Medulla oblongata (tissue), 1 donor: Measurements from ENCODE around the gene DUSP8.
A peak's percentile ranks its signal among the peaks of the same experiment; 100 is the strongest.
"Not testable (repeated sequence)": the region's sequence is repeated elsewhere in the genome, so short reads cannot be mapped to it uniquely, and the experiment has no call there.

Experiments
- DNase-seq: peaks from one replicate; pipeline ENCODE4 v3.0.0-alpha.2; 2015; ENCODE audit errors: extremely low spot score

Gene DUSP8

DNA sequence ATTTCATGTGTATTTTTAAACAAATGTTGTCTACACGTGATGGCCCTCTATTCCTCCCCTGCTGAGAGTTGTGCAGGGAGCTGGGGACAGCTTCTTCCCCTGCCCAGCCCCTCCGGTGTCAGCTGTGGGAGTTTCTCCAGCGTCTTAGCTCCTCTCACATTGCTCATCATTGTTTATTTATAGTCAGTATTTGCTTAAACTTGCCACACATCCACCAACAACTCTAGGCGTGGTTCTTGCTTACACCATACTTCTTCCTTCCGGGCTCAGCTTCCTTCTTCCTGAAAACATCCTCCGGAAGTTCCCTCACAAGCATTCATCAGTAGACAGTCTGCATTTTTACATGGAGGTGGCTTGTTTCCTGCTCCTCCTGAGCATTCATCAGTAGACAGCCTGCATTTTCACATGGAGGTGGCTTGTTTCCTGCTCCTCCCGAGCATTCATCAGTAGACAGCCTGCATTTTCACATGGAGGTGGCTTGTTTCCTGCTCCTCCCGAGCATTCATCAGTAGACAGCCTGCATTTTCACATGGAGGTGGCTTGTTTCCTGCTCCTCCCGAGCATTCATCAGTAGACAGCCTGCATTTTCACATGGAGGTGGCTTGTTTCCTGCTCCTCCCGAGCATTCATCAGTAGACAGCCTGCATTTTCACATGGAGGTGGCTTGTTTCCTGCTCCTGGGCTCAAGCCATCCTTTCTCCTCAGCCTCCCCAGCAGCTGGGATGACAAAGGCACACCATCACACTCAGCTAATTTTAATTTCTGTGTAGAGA, 17.3 kb upstream of the DUSP8 start:
- DNase-seq: not testable (repeated sequence)

- no peak for DNase-seq
These were observed 14.6 kb upstream of the DUSP8 start for GRCh38 chr11:1586699-1587098.

DNA sequence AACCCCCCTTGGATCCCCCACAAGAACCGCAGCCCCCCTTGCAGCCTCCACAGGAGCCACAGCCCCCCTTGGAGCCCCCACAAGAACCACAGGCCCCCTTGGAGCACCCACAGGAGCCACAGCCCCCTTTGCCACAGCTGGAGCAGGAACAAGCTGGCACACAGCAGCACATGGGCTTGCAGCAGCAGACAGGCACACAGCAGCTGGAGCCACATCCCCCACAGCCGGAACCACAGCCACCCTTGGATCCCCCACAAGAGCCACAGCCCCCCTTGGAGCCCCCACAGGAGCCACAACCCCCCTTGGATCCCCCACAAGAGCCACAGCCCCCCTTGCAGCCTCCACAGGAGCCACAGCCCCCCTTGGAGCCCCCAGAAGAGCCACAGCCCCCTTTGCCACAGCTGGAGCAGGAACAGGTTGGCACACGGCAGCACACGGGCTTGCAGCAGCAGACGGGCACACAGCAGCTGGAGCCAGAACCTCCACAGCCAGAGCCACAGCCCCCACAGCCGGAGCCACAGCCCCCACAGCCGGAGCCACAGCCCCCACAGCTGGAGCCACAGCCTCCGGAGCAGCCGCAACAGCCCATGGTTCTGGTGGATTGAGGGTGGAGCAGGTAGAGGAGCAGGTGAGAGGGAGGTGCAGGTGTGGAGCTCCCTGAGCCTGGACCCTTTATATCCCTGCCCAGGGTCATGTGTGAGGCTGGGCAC, 12.7 kb upstream of the DUSP8 start, which contains the start of gene KRTAP5-1:
Gene KRTAP5-1, minus strand, starts transcription at position 623 of the 710 bp plus-strand sequence. Its CDS starts 34 bp downstream, at position 589.
- DNase-seq: not testable (repeated sequence)

GRCh38 chr11:1582909-1583308, 10.8 kb upstream of the DUSP8 start:
- DNase-seq: not testable (repeated sequence)

DNA sequence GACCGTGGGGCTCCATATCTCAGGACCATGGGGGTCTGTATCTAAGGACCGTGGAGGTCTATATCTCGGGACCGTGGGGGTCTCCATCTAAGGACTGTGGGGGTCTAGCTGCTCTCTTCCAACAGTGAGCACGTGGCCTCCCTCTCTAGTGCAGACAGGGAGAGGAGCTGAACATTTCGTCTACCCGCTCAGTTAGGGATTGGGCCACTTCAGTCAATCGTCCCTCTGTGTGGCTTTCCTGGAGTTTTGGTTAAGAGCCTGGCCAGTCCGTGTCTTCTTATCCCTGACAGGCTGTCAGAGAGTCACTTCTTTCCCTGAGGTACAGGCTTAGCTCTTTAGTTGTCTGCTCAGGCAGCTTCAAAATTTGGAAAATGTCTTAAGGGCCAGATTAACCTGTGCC, 9.9 kb upstream of the DUSP8 start:
- DNase-seq: no peak

- DNase-seq: no peak
These were observed 4.8 kb upstream of the DUSP8 start for GRCh38 chr11:1576825-1577224.

DNA sequence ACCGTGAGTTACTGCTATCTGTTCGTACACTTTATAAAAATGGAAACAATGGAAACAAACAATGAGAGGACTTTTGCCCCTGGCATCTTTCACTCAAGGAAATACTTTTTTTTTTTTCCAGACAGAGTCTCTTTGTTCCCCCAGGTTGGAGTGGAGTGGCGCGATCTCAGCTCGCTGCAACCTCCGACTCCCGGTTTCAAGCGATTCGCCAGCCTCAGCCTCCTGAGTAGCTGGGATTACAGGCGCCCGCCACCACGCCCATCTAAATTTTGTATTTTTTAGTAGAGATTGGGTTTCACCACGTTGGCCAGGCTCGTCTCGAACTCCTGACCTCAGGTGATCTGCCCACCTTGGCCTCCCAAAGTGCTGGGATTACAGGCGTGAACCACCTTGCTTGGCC, 3.7 kb upstream of the DUSP8 start:
- not testable (repeated sequence) for DNase-seq

DNA sequence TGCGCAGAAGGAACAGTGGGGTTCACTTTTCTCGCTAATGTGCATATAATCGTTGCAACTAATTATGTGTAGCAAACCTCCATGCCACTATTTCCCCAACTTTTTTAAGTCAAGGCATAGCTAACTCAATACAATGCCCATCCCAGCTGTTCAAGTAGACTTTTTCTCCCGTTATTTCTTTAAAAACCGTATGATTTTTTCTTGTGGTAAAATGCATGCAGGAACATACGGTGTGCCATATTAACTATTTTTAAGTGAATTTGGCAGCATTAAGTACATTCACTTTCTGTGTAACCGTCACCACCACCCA, 2.8 kb upstream of the DUSP8 start:
- no peak for DNase-seq

DNA sequence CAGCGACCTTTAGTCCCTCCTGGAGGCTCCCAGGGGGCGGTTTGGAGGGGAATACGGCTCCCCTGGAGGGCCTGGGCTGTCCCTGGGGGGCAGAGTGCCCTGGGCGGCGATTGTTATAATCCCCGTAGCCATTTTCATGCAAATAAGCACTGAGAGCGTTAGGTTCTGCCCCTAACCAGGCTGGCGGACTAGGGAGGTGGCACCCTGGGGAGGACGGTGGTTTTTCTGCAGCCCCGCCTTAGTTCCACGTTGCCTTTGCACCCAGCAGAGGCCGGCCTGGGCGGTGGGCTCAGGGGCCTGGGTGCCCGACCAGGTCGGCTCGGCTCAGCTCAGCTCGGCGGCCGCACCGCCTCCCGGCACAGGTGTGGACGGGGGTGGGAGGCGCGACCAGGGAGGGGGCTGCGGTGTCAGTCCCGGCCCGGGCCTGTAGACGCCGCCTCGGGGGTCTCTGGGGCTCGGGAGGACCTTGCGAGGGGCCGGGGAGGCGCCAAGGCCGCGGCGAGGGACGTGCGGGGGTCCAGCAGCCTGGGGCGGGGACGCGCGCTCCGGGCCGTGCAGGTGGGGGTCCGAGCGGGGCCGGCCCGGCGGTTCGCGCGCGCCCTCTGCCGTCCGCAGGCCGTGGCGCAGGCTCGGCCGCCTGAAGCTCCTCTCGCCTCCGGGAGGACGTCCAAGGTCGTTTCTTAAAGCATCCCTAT, 2.3 kb upstream of the DUSP8 start:
- DNase-seq: peak; percentile 62

GRCh38 chr11:1573903-1574237, 1.8 kb upstream of the DUSP8 start:
- no peak for DNase-seq

DNA sequence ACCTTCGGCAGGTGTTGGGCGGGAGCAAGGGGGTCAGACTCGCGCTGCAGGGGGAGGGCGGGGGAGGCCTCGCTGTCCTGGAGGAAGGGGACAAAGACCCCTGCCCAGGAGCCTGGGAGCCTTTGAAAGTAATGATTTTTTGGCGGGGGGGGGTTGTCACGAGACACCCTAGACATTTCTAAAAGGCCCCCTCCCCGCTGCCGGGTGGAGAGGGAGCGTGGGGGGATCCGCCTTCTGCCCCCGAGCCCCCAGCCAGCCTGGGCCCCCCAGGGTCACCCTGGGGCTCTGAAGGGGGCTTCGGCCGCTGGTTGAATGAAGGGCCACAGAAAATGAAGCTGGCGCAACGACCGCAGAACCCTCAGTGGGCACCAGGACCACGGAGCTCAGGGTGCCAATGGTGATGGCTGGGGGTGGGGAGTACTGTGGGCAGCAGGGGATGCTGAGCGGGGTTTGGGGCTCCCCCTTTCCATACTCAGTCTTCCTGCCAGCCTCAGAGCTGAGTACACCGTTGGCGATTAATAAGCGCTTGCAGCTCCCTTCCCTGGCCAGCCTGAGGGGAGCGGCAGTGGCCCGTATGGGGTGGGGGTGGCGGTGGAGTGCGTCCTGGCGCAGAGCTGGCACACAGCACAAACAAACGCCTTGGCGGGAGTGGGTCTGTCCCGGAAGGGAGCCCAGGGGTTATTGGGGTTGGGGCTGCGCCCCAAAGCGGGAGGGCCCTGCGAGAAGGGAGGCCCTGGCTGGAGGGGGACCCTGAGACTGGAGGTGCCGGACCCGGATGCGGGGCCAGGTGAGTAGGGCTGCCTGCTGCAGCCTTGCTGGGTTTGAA, 1.2 kb upstream of the DUSP8 start:
- DNase-seq: no peak

- DNase-seq: no peak
These were observed 293 bp downstream of the DUSP8 start for GRCh38 chr11:1571760-1572196.

GRCh38 chr11:1570896-1571759, 943 bp downstream of the DUSP8 start:
- peak; percentile 13 for DNase-seq

DNA sequence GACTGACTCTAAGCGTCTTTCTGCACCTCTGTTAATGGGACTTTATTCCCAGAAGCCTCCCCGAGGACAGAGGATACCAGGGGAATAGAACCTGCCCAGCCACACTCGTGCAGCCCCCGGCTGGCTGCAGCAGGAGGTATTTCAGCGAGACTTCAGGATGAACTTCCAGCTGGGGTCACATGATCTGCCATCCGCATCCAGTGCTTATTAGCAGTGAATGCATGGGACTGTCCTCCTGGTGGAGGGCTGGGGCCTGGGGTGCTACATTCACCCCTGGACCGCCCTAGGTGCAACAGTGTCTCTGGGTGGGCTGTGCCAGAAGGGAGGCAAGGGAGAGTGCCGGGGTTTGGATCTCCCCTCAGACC, 1.6 kb downstream of the DUSP8 start:
- DNase-seq: no peak

- DNase-seq: no peak
These were observed 2.0 kb downstream of the DUSP8 start for GRCh38 chr11:1570001-1570453.

DNA sequence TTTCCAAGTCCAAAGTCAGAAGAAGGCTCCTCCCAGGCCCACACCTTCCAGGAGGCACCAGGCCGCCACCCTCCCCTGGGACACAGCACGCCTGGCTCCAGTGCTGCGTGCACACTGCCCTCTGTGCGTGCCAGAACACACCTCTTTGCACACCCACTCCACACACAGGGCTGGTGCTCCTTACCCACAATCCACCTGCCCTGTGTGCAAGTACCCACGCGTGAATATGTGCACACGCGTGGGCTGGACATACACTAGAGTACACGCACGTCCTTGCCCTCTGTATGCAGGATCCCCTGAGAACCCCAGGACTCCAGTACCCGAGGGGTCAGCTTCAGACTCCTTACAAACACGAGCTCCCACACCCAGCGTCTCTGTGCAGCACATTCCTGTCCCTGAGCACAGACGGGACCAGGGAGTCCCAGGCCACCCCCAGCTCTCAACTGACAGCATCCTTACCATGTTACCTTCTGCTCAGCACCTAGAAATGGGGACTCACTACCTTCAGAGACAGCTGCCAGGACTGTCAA, 2.8 kb downstream of the DUSP8 start:
- DNase-seq: no peak

DNA sequence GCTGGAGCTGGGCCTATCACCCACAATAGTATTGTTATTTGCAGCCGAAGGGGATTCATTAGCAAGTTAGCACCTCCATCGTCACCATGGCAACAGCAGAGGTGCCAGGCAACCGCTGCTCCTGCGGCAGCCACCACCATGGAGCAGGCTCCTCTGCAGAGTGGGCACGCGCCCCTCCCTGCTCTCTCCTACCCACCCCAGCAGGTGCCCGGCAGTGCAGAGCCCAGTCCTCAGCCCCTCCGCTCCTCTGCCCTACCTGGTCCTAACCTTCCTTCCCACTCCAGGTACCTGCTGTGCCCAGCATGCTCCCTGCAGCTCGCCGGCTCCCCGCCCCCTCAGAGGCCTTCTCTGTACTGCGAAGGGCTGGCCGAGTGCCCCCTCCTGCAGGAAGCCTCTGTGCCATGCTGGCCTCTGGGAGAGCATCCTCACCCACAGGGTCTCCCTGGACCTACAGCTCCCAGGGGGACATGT, 3.6 kb downstream of the DUSP8 start:
- no peak for DNase-seq

- DNase-seq: no peak
These were observed 4.4 kb downstream of the DUSP8 start for GRCh38 chr11:1567721-1568100.

- DNase-seq: no peak
These were observed 4.9 kb downstream of the DUSP8 start for GRCh38 chr11:1567052-1567720.
